Right atrium auricular region (tissue), 2 donors: ENCODE measurements around the gene GPR176. TPM values are rescaled to one million over a fixed set of nuclear protein-coding genes. Genes with fewer than 3 reads are reported as not detected.

Source experiments
- DNase-seq: peaks from one replicate; pipeline ENCODE4 v3.0.0-alpha.2; 2019; ENCODE audit warnings: low spot score
- H3K27ac ChIP-seq, 2 donors: fragments of 200-600 bp; sonication (generic); 1 replicate in 1 of 2; 2 replicates in 1 of 2; pipeline ENCODE4 v1.5.1; 2016 to 2019
- H3K27me3 ChIP-seq, 2 donors: fragments of 200-600 bp; sonication (generic); one replicate each; pipeline versions ENCODE4 v1.5.1 to v1.6.0; 2017 to 2019
- H3K36me3 ChIP-seq: fragments of 200-600 bp; sonication (generic); one replicate; pipeline ENCODE4 v1.5.1; 2016
- H3K4me1 ChIP-seq, 2 donors: fragments of 200-600 bp; sonication (generic); one replicate each; pipeline versions ENCODE4 v1.5.1 to v1.6.0; 2017 to 2019
- H3K4me3 ChIP-seq, 2 donors: fragments of 200-600 bp; sonication (generic); 1 replicate in 1 of 2; 2 replicates in 1 of 2; pipeline ENCODE4 v1.5.1; 2017 to 2019; ENCODE audit warnings: mild to moderate bottlenecking in 1 of 2, moderate library complexity in 1 of 2
- H3K9me3 ChIP-seq, 2 donors: fragments of 200-600 bp; sonication (generic); one replicate each; pipeline ENCODE4 v1.5.1; 2019
- CTCF ChIP-seq, 2 donors: fragments of 200-600 bp; sonication (generic); IDR thresholded peaks; one replicate each; pipeline ENCODE4 v1.5.1; 2019; ENCODE audit warnings: antibody characterized with exemption in 2 of 2
- total RNA-seq, 2 donors: library from RNA; depleted of rRNA; stranded (reverse); fragments of >200 nt; gene quantifications; one replicate each; pipeline ENCODE4 v1.1.0, GENCODE V29; 2016

Gene GPR176, protein sequence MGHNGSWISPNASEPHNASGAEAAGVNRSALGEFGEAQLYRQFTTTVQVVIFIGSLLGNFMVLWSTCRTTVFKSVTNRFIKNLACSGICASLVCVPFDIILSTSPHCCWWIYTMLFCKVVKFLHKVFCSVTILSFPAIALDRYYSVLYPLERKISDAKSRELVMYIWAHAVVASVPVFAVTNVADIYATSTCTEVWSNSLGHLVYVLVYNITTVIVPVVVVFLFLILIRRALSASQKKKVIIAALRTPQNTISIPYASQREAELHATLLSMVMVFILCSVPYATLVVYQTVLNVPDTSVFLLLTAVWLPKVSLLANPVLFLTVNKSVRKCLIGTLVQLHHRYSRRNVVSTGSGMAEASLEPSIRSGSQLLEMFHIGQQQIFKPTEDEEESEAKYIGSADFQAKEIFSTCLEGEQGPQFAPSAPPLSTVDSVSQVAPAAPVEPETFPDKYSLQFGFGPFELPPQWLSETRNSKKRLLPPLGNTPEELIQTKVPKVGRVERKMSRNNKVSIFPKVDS
- 1 to 10 TPM; 4.3 to 6.7 TPM for total RNA-seq

DNA sequence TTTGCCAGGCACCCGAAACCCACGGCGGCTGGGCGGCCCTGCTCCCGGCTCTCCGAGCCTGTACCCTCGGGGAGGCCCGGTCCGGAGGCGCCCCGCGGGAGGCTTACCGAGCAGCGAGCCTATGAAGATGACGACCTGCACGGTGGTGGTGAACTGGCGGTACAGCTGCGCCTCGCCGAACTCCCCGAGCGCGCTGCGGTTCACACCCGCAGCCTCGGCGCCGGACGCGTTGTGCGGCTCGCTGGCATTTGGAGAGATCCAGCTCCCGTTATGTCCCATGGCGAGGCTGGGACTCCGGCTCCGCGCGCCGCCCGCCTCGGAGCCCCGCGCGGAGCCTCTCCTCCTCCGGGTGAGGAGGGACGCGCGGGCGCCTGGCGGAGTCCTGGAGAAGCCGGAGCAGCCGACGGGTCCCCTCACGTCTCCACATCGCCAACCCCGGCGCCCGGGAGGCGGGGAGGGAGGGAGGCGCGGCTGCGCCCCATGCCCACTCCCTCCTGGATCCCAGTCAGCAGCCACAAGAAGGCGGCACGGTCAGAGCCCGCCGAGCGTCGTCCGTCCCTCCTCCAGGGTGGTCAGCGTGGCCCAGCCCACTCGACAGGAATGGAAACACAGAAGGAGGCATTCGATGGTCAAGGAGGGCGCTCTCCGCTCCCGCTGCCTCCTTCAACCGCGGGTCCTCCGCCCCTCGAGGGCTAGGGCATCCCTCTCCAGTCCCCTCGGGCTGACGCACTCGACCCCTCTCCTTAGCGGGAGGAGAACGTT, at the start of gene GPR176:
GPR176 (minus strand) TSS at position 519 of the 762 bp plus-strand sequence; CDS start at position 279, 240 bp downstream.
- no peaks in the 10 kb centered on the region for H3K36me3 ChIP-seq
- no peak for DNase-seq
- peak within 1 kb of the TSS; percentile 65 to 79 for H3K27ac ChIP-seq
- H3K9me3 ChIP-seq: no peaks in the 10 kb centered on the region
- H3K27me3 ChIP-seq: no peaks in the 10 kb centered on the region
- peaks cover 0 to 24% of the 10 kb centered on the region in 2 donors for H3K4me1 ChIP-seq
- peak within 1 kb of the TSS; percentile 55 to 68 for H3K4me3 ChIP-seq
- no peak for TF ChIP-seq CTCF (IDR thresholded peaks at IDR 0.05)

DNA sequence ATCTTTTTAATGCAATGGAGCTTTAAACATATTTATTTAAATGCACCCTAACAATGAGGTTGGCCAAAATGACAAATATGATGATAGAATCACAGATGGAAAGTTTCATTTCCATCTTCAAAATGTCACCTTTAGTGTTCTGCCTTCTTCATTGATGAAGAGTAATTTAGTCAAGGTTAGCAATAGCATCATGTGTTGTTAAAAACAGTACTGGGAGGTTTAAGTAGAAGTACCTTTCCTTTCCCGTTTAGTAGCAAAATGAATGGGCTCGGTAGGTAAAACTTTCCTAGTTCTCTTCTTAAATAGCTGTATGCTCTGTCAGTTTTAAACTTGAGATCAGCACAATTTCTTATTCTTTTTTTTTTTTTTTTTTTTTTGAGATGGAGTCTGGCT, 48.9 kb upstream of the GPR176 start:
- Histone ChIP-seq H3K4me3 (no peak overlapping the region), H3K36me3 (peaks cover 32% of the 10 kb centered on the region), H3K9me3 (no peaks in the 10 kb centered on the region), H3K4me1 (peaks cover 0 to 8% of the 10 kb centered on the region in 2 donors), H3K27ac (no peak overlapping the region), H3K27me3 (no peaks in the 10 kb centered on the region)
- TF ChIP-seq CTCF (IDR thresholded peaks at IDR 0.05): no peak
- DNase-seq: no peak

GRCh38 chr15:39968273-39969001, 48.4 kb upstream of the GPR176 start:
- TF ChIP-seq CTCF (IDR thresholded peaks at IDR 0.05): no peak
- H3K27ac ChIP-seq: no peak overlapping the region
- DNase-seq: no peak
- peaks cover 27% of the 10 kb centered on the region for H3K36me3 ChIP-seq
- no peaks in the 10 kb centered on the region for H3K9me3 ChIP-seq
- H3K4me1 ChIP-seq: peaks cover 0 to 8% of the 10 kb centered on the region in 2 donors
- no peak overlapping the region for H3K4me3 ChIP-seq
- H3K27me3 ChIP-seq: no peaks in the 10 kb centered on the region

DNA sequence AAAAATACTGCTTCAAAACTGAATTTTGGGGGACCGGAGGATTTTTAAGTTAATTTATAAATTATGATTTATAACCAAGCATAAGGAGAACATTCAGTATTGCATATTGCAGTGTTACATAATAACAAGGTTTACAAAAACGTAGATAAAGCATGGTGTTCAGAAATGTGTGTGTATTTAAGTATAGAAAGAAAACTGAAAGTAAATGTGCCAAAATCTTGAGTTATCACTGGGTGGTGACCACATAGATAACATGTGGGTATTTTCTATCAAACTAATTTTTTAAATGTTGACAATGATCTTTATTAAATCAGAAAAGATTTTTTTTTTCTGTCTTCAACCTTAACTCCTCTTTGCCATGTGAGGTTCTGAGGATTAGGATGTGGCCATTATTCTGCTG, 46.5 kb upstream of the GPR176 start:
- no peaks in the 10 kb centered on the region for H3K27me3 ChIP-seq
- no peak overlapping the region for H3K27ac ChIP-seq
- peaks cover 0 to 8% of the 10 kb centered on the region in 2 donors for H3K4me1 ChIP-seq
- no peaks in the 10 kb centered on the region for H3K9me3 ChIP-seq
- peaks cover 26% of the 10 kb centered on the region for H3K36me3 ChIP-seq
- DNase-seq: no peak
- no peak overlapping the region for H3K4me3 ChIP-seq
- TF ChIP-seq CTCF (IDR thresholded peaks at IDR 0.05): no peak

- Histone ChIP-seq H3K36me3 (peaks cover 32% of the 10 kb centered on the region), H3K4me1 (no peaks in the 10 kb centered on the region), H3K27me3 (no peaks in the 10 kb centered on the region), H3K9me3 (no peaks in the 10 kb centered on the region), H3K4me3 (no peak overlapping the region), H3K27ac (no peak overlapping the region)
- no peak for DNase-seq
- no peak for TF ChIP-seq CTCF (IDR thresholded peaks at IDR 0.05)
Measured at GRCh38 chr15:39963786-39964185, 43.7 kb upstream of the GPR176 start.
